HG02885 (cell line): ENCODE data around the gene POM121L2.
"Not testable (repeated sequence)": the region's sequence is repeated elsewhere in the genome, so short reads cannot be mapped to it uniquely, and the experiment has no call there.

Experiments
- ATAC-seq: cut with Tn5 transposase; IDR thresholded peaks from one replicate; pipeline ENCODE4 v1.9.1; 2021; ENCODE audit warnings: mild to moderate bottlenecking; ENCODE audit not compliant: unreplicated experiment, poor library complexity

POM121L2 gene

GRCh38 chr6:27267003-27267402 is 45.1 kb downstream of the POM121L2 start:
- not testable (repeated sequence) for ATAC-seq

- ATAC-seq = no peak
Observed at GRCh38 chr6:27263886-27264285, 48.2 kb downstream of the POM121L2 start.

- ATAC-seq = no peak
Observed at GRCh38 chr6:27260836-27261375, 51.2 kb downstream of the POM121L2 start.

- ATAC-seq = no peak
Observed at GRCh38 chr6:27260369-27260768, 51.7 kb downstream of the POM121L2 start.
